Prostate gland (tissue), 2 donors: ENCODE measurements around the gene WDFY2. TPM values are rescaled to one million over a fixed set of nuclear protein-coding genes. Genes with fewer than 3 reads are reported as not detected.

ENCODE experiments used
- DNase-seq: peaks from one replicate; pipeline ENCODE4 v3.0.0-alpha.2; 2019; ENCODE audit warnings: low spot score
- H3K27ac ChIP-seq, 2 donors: fragments of 200-600 bp; sonication (generic); 2 replicates each; pipeline ENCODE4 v1.5.1; 2017 to 2019
- H3K27me3 ChIP-seq: fragments of 200-600 bp; sonication (generic); replicated peaks from 2 replicates; pipeline ENCODE4 v1.5.1; 2019; ENCODE audit not compliant: insufficient read depth
- H3K36me3 ChIP-seq, 2 donors: fragments of 200-600 bp; sonication (generic); 1 replicate in 1 of 2; 2 replicates in 1 of 2; pipeline versions ENCODE4 v1.5.1 to v1.8.1; 2017 to 2019
- H3K4me1 ChIP-seq: fragments of 200-600 bp; sonication (generic); replicated peaks from 2 replicates; pipeline ENCODE4 v1.5.1; 2019
- H3K4me3 ChIP-seq, 2 donors: fragments of 200-600 bp; sonication (generic); 2 replicates each; pipeline ENCODE4 v1.5.1; 2017 to 2019
- H3K9me3 ChIP-seq: fragments of 200-600 bp; sonication (generic); 2 replicates; pipeline ENCODE4 v1.5.1; 2017
- POLR2A ChIP-seq: fragments of 450-650 bp; IDR thresholded peaks from one replicate; pipeline ENCODE4 v1.6.1; 2016; ENCODE audit warnings: antibody characterized with exemption, mild to moderate bottlenecking
- POLR2AphosphoS5 ChIP-seq: sonication (generic); formaldehyde crosslinking; IDR thresholded peaks from one replicate; pipeline ENCODE4 v1.6.1; 2017; ENCODE audit warnings: antibody characterized with exemption
- WGBS: methylation state at CpG from one replicate; pipeline ENCODE4 v1.1.5; 2018; 5-methylcytosine and 5-hydroxymethylcytosine counted together
- intact Hi-C: fragments of 100-400 bp; cut with DNase I; formaldehyde crosslinking; loops from one replicate; pipeline ENCODE4 v1.14.2; 2022
- total RNA-seq, 2 donors: library from RNA; depleted of rRNA; stranded (reverse); fragments of >200 nt; gene quantifications; one replicate each; pipeline ENCODE4 v1.1.0, GENCODE V29; 2016
- TF ChIP-seq, protein P1 (sequence below), 4 experiments: fragments of 200-600 bp in 2 of 4; fragments of 450-650 bp in 2 of 4; sonication (generic) in 2 of 4; IDR thresholded peaks; 1 replicate in 3 of 4; 2 replicates in 1 of 4; pipeline ENCODE4 v1.5.1; 2016 to 2019; ENCODE audit warnings: antibody characterized with exemption in 4 of 4, mild to moderate bottlenecking in 2 of 4, moderate library complexity in 2 of 4

The WDFY2 gene
- total RNA-seq, 2 donors from 2014 or later = 7.9 to 23.2 TPM

DNA sequence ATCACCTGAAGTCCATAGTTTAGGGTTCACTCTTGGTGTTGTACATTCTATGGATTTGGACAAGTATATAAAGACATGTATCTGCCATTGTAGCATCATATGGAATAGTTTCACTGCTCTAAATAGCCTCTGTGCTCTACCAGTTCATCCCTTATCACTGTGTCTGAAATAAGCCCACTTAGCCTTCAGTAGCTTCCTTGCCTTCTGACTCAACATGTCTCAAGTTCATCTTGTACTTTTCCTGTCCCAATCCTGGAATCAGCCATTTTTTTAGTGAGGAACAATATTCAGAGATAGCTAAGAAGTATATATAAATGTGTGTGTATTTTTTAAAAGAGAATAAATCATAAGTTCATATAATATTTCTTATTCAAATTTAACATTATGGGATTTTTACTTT, 140.5 kb downstream of the WDFY2 start:
- Histone ChIP-seq H3K9me3 (no peaks in the 10 kb centered on the region), H3K27me3 (no peaks in the 10 kb centered on the region), H3K4me1 (no peaks in the 10 kb centered on the region), H3K36me3 (no peaks in the 10 kb centered on the region), H3K4me3 (no peak overlapping the region), H3K27ac (no peak overlapping the region)
- no peak for DNase-seq
- intact Hi-C loops = no loop called here
- TF ChIP-seq POLR2AphosphoS5 (no peak), POLR2A (no peak)
- TF ChIP-seq, protein P1, sequence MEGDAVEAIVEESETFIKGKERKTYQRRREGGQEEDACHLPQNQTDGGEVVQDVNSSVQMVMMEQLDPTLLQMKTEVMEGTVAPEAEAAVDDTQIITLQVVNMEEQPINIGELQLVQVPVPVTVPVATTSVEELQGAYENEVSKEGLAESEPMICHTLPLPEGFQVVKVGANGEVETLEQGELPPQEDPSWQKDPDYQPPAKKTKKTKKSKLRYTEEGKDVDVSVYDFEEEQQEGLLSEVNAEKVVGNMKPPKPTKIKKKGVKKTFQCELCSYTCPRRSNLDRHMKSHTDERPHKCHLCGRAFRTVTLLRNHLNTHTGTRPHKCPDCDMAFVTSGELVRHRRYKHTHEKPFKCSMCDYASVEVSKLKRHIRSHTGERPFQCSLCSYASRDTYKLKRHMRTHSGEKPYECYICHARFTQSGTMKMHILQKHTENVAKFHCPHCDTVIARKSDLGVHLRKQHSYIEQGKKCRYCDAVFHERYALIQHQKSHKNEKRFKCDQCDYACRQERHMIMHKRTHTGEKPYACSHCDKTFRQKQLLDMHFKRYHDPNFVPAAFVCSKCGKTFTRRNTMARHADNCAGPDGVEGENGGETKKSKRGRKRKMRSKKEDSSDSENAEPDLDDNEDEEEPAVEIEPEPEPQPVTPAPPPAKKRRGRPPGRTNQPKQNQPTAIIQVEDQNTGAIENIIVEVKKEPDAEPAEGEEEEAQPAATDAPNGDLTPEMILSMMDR (IDR thresholded peaks at IDR 0.05) = no peak

DNA sequence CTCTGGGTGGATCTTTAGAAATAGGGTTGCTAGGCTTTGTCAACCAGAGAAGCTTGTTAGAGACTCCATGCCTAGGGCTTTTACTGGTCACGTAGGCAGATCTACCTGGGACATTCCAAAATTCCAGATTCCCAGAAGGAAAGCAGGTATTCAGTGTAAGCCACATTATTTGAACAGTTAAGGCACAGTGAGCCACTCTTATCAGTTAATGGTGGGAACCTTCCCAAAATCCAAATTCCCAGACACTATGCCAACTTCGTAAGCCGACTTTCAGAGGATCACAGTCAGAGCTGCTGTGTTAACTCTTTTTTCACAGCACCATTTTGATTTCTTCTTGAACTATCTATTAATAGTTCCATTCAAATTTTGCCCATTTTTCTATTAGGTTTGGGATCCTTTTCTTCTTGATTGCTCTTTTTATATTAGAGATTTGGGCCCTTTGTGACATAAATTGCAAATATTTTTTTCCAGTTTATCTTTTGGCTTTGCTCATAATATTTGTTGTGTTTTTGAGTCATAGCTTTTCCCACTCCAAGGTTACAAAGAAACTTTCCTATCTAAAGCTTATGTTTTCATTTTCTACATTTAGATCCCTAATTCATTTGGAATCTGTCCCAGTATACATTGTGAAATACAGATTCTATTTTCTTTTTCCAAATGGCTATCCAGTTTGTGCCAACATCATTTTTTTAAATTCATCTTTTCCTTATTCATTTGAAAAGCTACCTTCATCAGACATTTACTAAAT, 142.4 kb downstream of the WDFY2 start:
- no peaks in the 10 kb centered on the region for H3K27me3 ChIP-seq
- WGBS = 75% methylated on average over 3 of the region's 3 CpGs
- no peaks in the 10 kb centered on the region for H3K36me3 ChIP-seq
- intact Hi-C loops = no loop called here
- no peak overlapping the region for H3K4me3 ChIP-seq
- no peaks in the 10 kb centered on the region for H3K4me1 ChIP-seq
- DNase-seq = no peak
- no peaks in the 10 kb centered on the region for H3K9me3 ChIP-seq
- H3K27ac ChIP-seq = no peak overlapping the region
- TF ChIP-seq POLR2A (no peak), POLR2AphosphoS5 (no peak)
- TF ChIP-seq, protein P1 (IDR thresholded peaks at IDR 0.05) = no peak

DNA sequence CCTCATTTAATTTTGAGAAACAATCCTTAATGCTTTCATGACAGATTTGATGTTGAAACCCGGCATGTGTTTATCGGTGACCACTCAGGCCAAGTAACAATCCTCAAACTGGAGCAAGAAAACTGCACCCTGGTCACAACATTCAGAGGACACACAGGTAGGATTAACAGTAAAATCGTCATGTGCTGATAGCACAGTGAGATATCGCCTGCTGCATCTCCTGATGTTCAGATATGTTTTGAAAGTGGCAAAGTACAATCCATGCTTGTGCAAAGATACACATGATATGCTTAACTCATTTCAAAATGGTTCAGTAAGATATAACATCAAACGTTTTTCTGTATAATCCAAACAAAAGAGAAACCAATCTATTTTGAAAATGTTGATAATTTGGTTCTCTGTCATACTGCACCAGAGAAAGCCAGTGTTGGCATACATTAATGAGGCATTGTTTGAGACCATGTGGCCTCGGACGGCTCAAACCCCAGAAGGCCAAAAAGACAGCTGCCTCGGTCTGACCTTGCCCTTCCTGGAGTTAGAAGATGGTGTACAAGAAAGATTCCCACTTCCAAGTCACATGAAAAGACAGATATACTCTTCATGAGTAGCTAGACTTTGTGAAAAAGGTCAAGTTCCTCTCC, 143.5 kb downstream of the WDFY2 start:
- DNase-seq = no peak
- 76% methylated on average over 8 of the region's 8 CpGs for WGBS
- Histone ChIP-seq H3K27ac (no peak overlapping the region), H3K27me3 (no peaks in the 10 kb centered on the region), H3K4me1 (no peaks in the 10 kb centered on the region), H3K36me3 (no peaks in the 10 kb centered on the region), H3K9me3 (no peaks in the 10 kb centered on the region), H3K4me3 (no peak overlapping the region)
- no peak for TF ChIP-seq POLR2A
- no peak for TF ChIP-seq POLR2AphosphoS5
- TF ChIP-seq, protein P1 (IDR thresholded peaks at IDR 0.05) = no peak
- intact Hi-C loops = no loop called here

DNA sequence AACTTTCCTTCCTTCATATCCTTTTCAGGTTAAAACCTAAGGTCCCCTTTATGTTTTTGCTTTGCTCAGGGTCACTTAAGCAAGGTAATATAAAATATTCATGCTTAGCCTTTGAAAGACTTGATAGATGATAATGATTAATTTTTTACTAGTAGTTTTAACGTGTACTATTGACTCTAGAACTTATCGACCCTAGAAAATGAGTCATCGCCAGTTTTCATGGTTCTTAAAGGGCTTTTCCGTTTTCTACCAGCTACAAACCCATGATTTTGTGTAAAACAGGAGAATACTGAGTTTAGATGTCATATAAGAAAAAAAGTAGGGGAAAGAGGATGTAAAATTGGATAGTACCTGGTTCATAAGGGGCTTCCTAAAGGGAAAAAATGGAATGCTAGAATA, 144.0 kb downstream of the WDFY2 start:
- H3K36me3 ChIP-seq = no peaks in the 10 kb centered on the region
- no peaks in the 10 kb centered on the region for H3K4me1 ChIP-seq
- H3K27me3 ChIP-seq = no peaks in the 10 kb centered on the region
- no peak for TF ChIP-seq POLR2AphosphoS5
- TF ChIP-seq POLR2A = no peak
- TF ChIP-seq, protein P1 (IDR thresholded peaks at IDR 0.05) = no peak
- intact Hi-C loops = no loop called here
- 79% methylated on average over 4 of the region's 4 CpGs for WGBS
- H3K9me3 ChIP-seq = no peaks in the 10 kb centered on the region
- DNase-seq = no peak
- no peak overlapping the region for H3K27ac ChIP-seq
- H3K4me3 ChIP-seq = no peak overlapping the region

DNA sequence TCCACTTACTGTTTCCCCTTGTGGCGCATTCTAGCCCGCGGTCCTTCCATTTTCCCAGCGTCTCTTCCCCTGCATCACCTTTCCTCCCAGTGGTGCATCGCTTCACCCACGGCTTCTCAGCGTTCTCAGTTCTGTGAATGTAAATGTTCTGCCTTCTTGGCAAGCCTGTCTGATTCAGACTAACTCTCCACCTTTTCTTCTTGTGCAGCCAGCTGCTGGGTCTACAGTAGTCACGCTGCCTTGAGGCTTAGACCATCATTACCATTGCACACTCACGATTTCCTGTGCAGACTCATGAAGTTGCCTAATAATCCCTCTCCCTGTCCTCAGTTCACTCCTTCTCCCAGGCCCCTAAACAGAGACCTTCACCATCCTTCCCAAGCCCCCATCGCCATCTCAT, 144.7 kb downstream of the WDFY2 start:
- Histone ChIP-seq H3K4me1 (no peaks in the 10 kb centered on the region), H3K4me3 (no peak overlapping the region), H3K27ac (no peak overlapping the region), H3K36me3 (no peaks in the 10 kb centered on the region), H3K9me3 (no peaks in the 10 kb centered on the region), H3K27me3 (no peaks in the 10 kb centered on the region)
- DNase-seq = no peak
- WGBS = 93% methylated on average over 10 of the region's 10 CpGs
- no peak for TF ChIP-seq POLR2AphosphoS5
- no peak for TF ChIP-seq POLR2A
- TF ChIP-seq, protein P1 (IDR thresholded peaks at IDR 0.05) = no peak
- intact Hi-C loops = no loop called here
